PC-9 (cell line): ENCODE data around the gene FYN.

Experiments used
- EZH2 ChIP-seq: fragments of 200-600 bp; sonication (generic); IDR thresholded peaks from 2 replicates; pipeline ENCODE4 v1.8.0; 2017; ENCODE audit warnings: antibody characterized with exemption, low read depth
- TF ChIP-seq, protein P1 (sequence below): fragments of 200-600 bp; sonication (generic); conservative IDR thresholded peaks from 2 replicates; pipeline ENCODE4 v1.6.1; 2017; ENCODE audit warnings: mixed run types, antibody characterized with exemption, mild to moderate bottlenecking, moderate library complexity

DNA sequence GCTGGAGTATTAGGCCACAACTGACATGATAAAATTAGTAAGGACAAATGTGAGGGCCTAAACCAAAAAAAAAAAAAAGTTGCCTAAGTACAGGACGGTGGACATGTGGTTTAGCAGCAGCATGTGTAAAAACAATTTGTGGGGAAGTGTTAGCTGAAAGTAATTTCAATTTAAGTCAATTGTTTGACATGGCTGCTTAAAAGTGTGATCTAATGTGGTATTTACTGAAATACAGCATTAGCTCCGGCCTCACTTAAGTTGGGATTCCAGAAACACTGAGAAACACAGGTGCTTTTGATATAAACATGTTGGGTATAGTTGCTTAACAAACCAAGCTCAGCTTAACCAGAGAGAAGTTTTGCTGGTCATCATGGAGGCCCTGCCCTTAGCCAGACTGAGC, 119.7 kb downstream of the FYN start:
- TF ChIP-seq, protein P1, sequence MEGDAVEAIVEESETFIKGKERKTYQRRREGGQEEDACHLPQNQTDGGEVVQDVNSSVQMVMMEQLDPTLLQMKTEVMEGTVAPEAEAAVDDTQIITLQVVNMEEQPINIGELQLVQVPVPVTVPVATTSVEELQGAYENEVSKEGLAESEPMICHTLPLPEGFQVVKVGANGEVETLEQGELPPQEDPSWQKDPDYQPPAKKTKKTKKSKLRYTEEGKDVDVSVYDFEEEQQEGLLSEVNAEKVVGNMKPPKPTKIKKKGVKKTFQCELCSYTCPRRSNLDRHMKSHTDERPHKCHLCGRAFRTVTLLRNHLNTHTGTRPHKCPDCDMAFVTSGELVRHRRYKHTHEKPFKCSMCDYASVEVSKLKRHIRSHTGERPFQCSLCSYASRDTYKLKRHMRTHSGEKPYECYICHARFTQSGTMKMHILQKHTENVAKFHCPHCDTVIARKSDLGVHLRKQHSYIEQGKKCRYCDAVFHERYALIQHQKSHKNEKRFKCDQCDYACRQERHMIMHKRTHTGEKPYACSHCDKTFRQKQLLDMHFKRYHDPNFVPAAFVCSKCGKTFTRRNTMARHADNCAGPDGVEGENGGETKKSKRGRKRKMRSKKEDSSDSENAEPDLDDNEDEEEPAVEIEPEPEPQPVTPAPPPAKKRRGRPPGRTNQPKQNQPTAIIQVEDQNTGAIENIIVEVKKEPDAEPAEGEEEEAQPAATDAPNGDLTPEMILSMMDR: no peak
- no peak for TF ChIP-seq EZH2
